ENCODE measurements around the gene CARMIL1. TPM values are rescaled to one million over a fixed set of nuclear protein-coding genes. Genes with fewer than 3 reads are reported as not detected.

The CARMIL1 gene
- polyA plus RNA-seq, 1 of the 3 experiments (the other 2 are of a cell fraction), result 1.7 TPM

GRCh38 chr6:25434921-25435320, 155.7 kb downstream of the CARMIL1 start:
- TF ChIP-seq TCF12 (IDR thresholded peaks at IDR 0.05), result no peak
- no peak for TF ChIP-seq MEF2A (IDR thresholded peaks at IDR 0.05; ENCODE audit: borderline replicate concordance, low read depth)
- TF ChIP-seq REST (IDR thresholded peaks at IDR 0.05; ENCODE audit: low read depth, low read length), result no peak
- no peak for TF ChIP-seq SMC3 (IDR thresholded peaks at IDR 0.05; ENCODE audit: low read depth, low read length)
- no peak for TF ChIP-seq MAX (IDR thresholded peaks at IDR 0.05; ENCODE audit: low read depth)
- TF ChIP-seq CTCF (IDR thresholded peaks at IDR 0.05), result no peak
- TF ChIP-seq RXRA (IDR thresholded peaks at IDR 0.05; ENCODE audit: borderline replicate concordance, low read depth), result no peak
- no peak for TF ChIP-seq PBX3 (IDR thresholded peaks at IDR 0.05)
- TF ChIP-seq FOSL2 (IDR thresholded peaks at IDR 0.05; ENCODE audit: borderline replicate concordance, low read depth), result no peak
- no peak for TF ChIP-seq RAD21 (IDR thresholded peaks at IDR 0.05; ENCODE audit: low read length)
- TF ChIP-seq POLR2AphosphoS5 (IDR thresholded peaks at IDR 0.05; ENCODE audit: low read depth, low read length), result no peak
- H3K9me2 ChIP-seq, result no peaks in the 10 kb centered on the region
- H3K79me2 ChIP-seq (ENCODE audit: insufficient read depth), result no peaks in the 10 kb centered on the region
- ChIA-PET POLR2A (no interaction called here), CTCF (interaction anchor here (1.1 to 1.3 kb wide), 2 partner anchors 122 to 156 kb away, joined by 3 to 6 read pairs; no protein-coding TSS in a partner anchor)
- H3K9me3 ChIP-seq, result no peaks in the 10 kb centered on the region
- no peak overlapping the region for H3K27ac ChIP-seq (ENCODE audit: low read depth in 2 of 2, low read length in 1 of 2)
- H3K36me3 ChIP-seq (replicated peaks in 1 of 2; ENCODE audit: control insufficient read depth in 1 of 2, insufficient read depth in 2 of 2, low read length in 1 of 2), result no peaks in the 10 kb centered on the region
- no peak for DNase-seq
- 0 out of 4 replicates have a peak, but pooled peaks cover 0 to 2% of the 10 kb centered on the region in 2 experiments for H3K4me1 ChIP-seq (ENCODE audit: control insufficient read depth in 1 of 2, insufficient read depth in 2 of 2, low read depth in 1 of 2, low read length in 1 of 2)
- no peak overlapping the region for H3K9ac ChIP-seq
- no peak overlapping the region for H3K4me3 ChIP-seq (ENCODE audit: low read depth in 2 of 2, low read length in 1 of 2)
- H3K27me3 ChIP-seq (ENCODE audit: insufficient read depth), result no peaks in the 10 kb centered on the region
- no peaks in the 10 kb centered on the region for H3F3A ChIP-seq (replicated peaks; ENCODE audit: insufficient read depth)
- H2AFZ ChIP-seq (ENCODE audit: low read depth), result no peak overlapping the region
- 93% methylated on average over 3 of the region's 3 CpGs for WGBS (ENCODE audit: low lambda C conversion rate)
- H3K4me2 ChIP-seq, result no peak overlapping the region
- H4K20me1 ChIP-seq (ENCODE audit: insufficient read depth), result no peaks in the 10 kb centered on the region
